OCI-LY7 (cell line): ENCODE measurements around the gene METTL3. TPM values are rescaled to one million over a fixed set of nuclear protein-coding genes. Genes with fewer than 3 reads are reported as not detected.

Experiments
- BruUV-seq: library from RNA; stranded (reverse); fragments of 400-500 nt; replicated peaks from 2 replicates; lab custom pipeline; 2021; lab: Mats Ljungman, UMichigan
- CTCF ChIA-PET: fragments of 300-600 bp; sonication (Branson Sonifier 250); formaldehyde crosslinking; loops from one replicate; lab custom pipeline; 2022; ENCODE audit warnings: antibody characterized with exemption; ENCODE audit not compliant: unreplicated experiment; lab: Charles Lee
- POLR2A ChIA-PET: fragments of 300-600 bp; sonication (Branson Sonifier 250); formaldehyde crosslinking; loops from one replicate; lab custom pipeline; 2022; ENCODE audit warnings: antibody characterized with exemption; lab: Charles Lee
- DNase-seq: peaks from one replicate; pipeline ENCODE4 v3.0.0-alpha.2; 2015; ENCODE audit warnings: low spot score
- H2AFZ ChIP-seq: fragments of 200-600 bp; sonication (generic), shearing (Covaris generic); 2 replicates; pipeline ENCODE4 v1.6.1; 2014; ENCODE audit warnings: mild to moderate bottlenecking, antibody characterized with exemption, low read length, moderate library complexity
- H3K27ac ChIP-seq: fragments of 200-600 bp; sonication (generic); 2 replicates; pipeline ENCODE4 v1.5.1; 2014; ENCODE audit warnings: mixed run types, low read depth, mild to moderate bottlenecking, moderate library complexity, low read length, inconsistent platforms; ENCODE audit not compliant: poor library complexity, severe bottlenecking
- H3K36me3 ChIP-seq: fragments of 200-600 bp; sonication (generic); 2 replicates; pipeline ENCODE4 v1.6.1; 2014; ENCODE audit warnings: mild to moderate bottlenecking, antibody characterized with exemption, low read length, moderate library complexity, mixed read lengths; ENCODE audit not compliant: insufficient read depth
- H3K4me1 ChIP-seq: fragments of 200-600 bp; sonication (generic); 2 replicates; pipeline ENCODE4 v1.5.1; 2014; ENCODE audit warnings: mild to moderate bottlenecking, low read length; ENCODE audit not compliant: insufficient read depth, poor library complexity, severe bottlenecking
- H3K4me2 ChIP-seq: fragments of 200-600 bp; sonication (generic); 2 replicates; pipeline ENCODE4 v1.6.1; 2014; ENCODE audit warnings: mild to moderate bottlenecking, low read length
- H3K4me3 ChIP-seq: fragments of 200-600 bp; sonication (generic); 2 replicates; pipeline ENCODE4 v1.5.1; 2014; ENCODE audit warnings: mild to moderate bottlenecking, low read depth, low read length; ENCODE audit not compliant: poor library complexity, severe bottlenecking
- H3K79me2 ChIP-seq: fragments of 200-600 bp; sonication (generic); 2 replicates; pipeline ENCODE4 v1.6.1; 2016; ENCODE audit warnings: low read depth, mild to moderate bottlenecking, low read length, moderate library complexity, mixed read lengths; ENCODE audit not compliant: insufficient read depth
- H3K9me2 ChIP-seq: fragments of 200-600 bp; sonication (generic); 2 replicates; pipeline ENCODE4 v1.6.1; 2016; ENCODE audit warnings: mild to moderate bottlenecking, low read length, mixed read lengths; ENCODE audit not compliant: insufficient read depth
- H3K9me3 ChIP-seq: fragments of 200-600 bp; sonication (generic); 2 replicates; pipeline ENCODE4 v1.6.1; 2014; ENCODE audit warnings: mild to moderate bottlenecking, mixed run types, low read length, mixed read lengths
- H4K20me1 ChIP-seq: fragments of 200-600 bp; sonication (generic); 2 replicates; pipeline ENCODE4 v1.6.1; 2014; ENCODE audit warnings: mild to moderate bottlenecking, antibody characterized with exemption, low read length, moderate library complexity, mixed read lengths; ENCODE audit not compliant: insufficient read depth
- EZH2phosphoT487 ChIP-seq: fragments of 200-600 bp; sonication (generic); IDR thresholded peaks from 2 replicates; pipeline ENCODE4 v1.6.1; 2018; ENCODE audit warnings: low read depth, borderline replicate concordance, mild to moderate bottlenecking, mixed run types, antibody characterized with exemption, low read length, moderate library complexity, mixed read lengths
- intact Hi-C: fragments of 100-400 bp; cut with micrococcal nuclease; formaldehyde crosslinking; loops from one replicate; pipeline ENCODE4 v1.10.0; 2022; ENCODE audit not compliant: unreplicated experiment
- total RNA-seq, 2 experiments: library from RNA; depleted of rRNA in 1 of 2; stranded (reverse); fragments of >200 nt in 1 of 2; shearing (Covaris generic) in 1 of 2; gene quantifications; 2 replicates each; pipeline ENCODE4 v1.2.3, GENCODE V29; 2014 to 2022
- TF ChIP-seq, protein P1 (sequence below): fragments of 200-600 bp; sonication (generic); conservative IDR thresholded peaks from 2 replicates; pipeline ENCODE4 v1.5.1; 2014; ENCODE audit warnings: mild to moderate bottlenecking, antibody characterized with exemption, low read length, moderate library complexity, mixed read lengths

METTL3 gene
- total RNA-seq, 2 experiments from 2014 or later = 101 to 145 TPM

DNA sequence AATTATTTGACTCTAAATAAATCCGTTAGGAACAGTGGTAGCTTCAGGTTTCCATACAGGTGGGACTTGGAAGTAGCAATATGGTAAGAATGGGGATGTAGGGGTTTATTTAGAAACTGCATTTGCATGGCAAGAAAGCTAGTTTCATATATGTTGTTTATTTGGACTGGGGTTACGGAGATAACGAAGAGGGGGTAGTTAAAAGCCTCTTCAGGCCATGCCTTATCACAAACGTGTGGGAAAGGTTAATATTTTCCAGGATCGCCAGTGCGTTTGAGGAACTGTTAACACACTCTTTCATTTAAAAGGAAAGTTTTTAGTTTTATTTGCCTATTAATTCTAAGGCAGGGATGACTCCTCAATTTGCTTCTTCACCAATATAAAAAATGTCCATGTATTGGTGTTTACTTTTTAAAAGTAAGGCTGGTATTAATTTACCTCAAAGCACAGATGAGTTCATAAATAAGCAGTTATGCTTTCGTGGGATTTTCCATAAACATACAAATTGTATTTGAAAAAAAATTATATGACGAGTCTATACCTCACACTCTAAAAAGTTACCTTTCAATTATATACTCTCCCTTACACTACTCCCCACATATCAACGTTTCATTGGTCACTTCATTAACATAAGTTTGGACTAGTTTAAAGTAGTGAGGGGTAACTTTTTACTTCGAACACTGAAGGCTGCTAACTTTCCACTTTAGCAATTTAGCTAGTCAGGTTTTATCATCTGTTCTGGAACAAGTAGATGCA is 35.2 kb downstream of the METTL3 start:
- Histone ChIP-seq H3K4me2 (peak overlapping the region; percentile 86), H4K20me1 (no peaks in the 10 kb centered on the region), H3K9me3 (no peaks in the 10 kb centered on the region), H3K36me3 (peaks cover 26% of the 10 kb centered on the region), H3K9me2 (no peaks in the 10 kb centered on the region), H2AFZ (peak overlapping the region; percentile 84), H3K79me2 (peaks cover 43% of the 10 kb centered on the region), H3K4me1 (peaks cover 16% of the 10 kb centered on the region), H3K4me3 (peak overlapping the region; percentile 93), H3K27ac (peak overlapping the region; percentile 58)
- no peak for DNase-seq
- ChIA-PET POLR2A (interaction anchor here (0.6 to 3.8 kb wide), 7 partner anchors 10 to 93 kb away, joined by 3 to 31 read pairs (median 6); partner anchors contain the start of genes CHD8 and SALL2), CTCF (interaction anchor here (0.6 kb wide), 2 partner anchors 11 to 35 kb away, joined by 3 read pairs; partner anchors contain the start of gene METTL3)
- TF ChIP-seq, protein P1, sequence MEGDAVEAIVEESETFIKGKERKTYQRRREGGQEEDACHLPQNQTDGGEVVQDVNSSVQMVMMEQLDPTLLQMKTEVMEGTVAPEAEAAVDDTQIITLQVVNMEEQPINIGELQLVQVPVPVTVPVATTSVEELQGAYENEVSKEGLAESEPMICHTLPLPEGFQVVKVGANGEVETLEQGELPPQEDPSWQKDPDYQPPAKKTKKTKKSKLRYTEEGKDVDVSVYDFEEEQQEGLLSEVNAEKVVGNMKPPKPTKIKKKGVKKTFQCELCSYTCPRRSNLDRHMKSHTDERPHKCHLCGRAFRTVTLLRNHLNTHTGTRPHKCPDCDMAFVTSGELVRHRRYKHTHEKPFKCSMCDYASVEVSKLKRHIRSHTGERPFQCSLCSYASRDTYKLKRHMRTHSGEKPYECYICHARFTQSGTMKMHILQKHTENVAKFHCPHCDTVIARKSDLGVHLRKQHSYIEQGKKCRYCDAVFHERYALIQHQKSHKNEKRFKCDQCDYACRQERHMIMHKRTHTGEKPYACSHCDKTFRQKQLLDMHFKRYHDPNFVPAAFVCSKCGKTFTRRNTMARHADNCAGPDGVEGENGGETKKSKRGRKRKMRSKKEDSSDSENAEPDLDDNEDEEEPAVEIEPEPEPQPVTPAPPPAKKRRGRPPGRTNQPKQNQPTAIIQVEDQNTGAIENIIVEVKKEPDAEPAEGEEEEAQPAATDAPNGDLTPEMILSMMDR = no peak
- TF ChIP-seq EZH2phosphoT487 = no peak
- intact Hi-C loops = no loop called here
- TSS peak; percentile 78 for BruUV-seq

DNA sequence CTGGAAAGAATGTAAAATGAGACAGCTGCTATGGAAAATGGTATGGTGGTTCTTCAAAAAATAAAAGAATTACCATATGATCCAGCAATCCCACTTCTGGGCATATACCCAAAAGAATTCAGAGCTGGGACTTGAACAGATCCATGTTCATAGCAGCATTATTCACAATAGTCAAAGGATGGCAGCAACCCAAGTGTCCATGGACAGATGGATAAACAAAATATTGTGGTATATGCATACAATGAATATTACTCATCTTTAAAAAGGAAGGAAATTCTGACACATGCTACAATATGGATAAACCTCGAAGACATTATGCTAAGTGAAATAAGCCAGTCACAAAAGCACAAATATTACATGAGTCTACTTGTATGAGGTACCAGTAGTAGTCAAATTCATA is 43.5 kb downstream of the METTL3 start:
- POLR2A ChIA-PET = no interaction called here
- no peak for TF ChIP-seq EZH2phosphoT487
- TF ChIP-seq, protein P1 = no peak
- no peaks in the 10 kb centered on the region for H4K20me1 ChIP-seq
- H3K9me3 ChIP-seq = no peaks in the 10 kb centered on the region
- intact Hi-C loops = no loop called here
- H3K4me1 ChIP-seq = no peaks in the 10 kb centered on the region
- no peaks in the 10 kb centered on the region for H3K79me2 ChIP-seq
- CTCF ChIA-PET = no interaction called here
- H3K9me2 ChIP-seq = no peaks in the 10 kb centered on the region
- no TSS peak for BruUV-seq
- no peak overlapping the region for H3K4me2 ChIP-seq
- H2AFZ ChIP-seq = no peak overlapping the region
- H3K36me3 ChIP-seq = peaks cover 48% of the 10 kb centered on the region
- DNase-seq = no peak
- H3K27ac ChIP-seq = no peak overlapping the region
- H3K4me3 ChIP-seq = no peak overlapping the region
